ENCODE data around the gene FNBP1L.

Gene FNBP1L

DNA sequence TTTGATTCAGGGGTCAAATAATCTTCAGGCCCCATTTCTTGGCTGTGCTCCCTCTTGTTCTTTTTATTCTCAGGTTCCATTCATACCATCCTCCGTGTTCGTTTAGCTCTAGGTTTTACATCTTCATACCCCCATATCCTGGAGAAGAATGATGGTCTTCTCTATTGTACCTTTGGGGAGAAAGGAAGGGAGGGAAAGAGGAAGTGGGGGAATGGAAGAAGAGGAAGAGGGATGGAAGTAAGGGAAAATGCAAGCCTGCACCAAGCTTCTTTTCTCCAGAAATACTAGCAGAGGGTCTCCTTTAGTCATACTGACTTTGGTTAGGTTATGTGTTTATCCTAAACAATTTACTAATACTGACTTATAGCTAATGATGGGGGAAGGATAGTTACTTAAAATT lies 52.4 kb downstream of the FNBP1L start:
- H3K4me3 ChIP-seq: no peak overlapping the region
- peaks cover 33% of the 10 kb centered on the region for H3K36me3 ChIP-seq (ENCODE audit: insufficient read depth, low read length)
- no peak overlapping the region for H3K9ac ChIP-seq (ENCODE audit: insufficient read length)
- DNase-seq (ENCODE audit: low read depth, low spot score): no peak
- no peaks in the 10 kb centered on the region for H3K9me3 ChIP-seq (ENCODE audit: low read depth, low read length)
- no peak for TF ChIP-seq FOXP2 (optimal IDR thresholded peaks at IDR 0.05; ENCODE audit: control extremely low read depth, extremely low read length, insufficient read depth)
- TF ChIP-seq EZH2 (IDR thresholded peaks at IDR 0.05): no peak
- no peak for TF ChIP-seq POLR2AphosphoS5 (IDR thresholded peaks at IDR 0.05; ENCODE audit: borderline replicate concordance, low read depth, low read length)
- no peak overlapping the region for H3K27ac ChIP-seq

DNA sequence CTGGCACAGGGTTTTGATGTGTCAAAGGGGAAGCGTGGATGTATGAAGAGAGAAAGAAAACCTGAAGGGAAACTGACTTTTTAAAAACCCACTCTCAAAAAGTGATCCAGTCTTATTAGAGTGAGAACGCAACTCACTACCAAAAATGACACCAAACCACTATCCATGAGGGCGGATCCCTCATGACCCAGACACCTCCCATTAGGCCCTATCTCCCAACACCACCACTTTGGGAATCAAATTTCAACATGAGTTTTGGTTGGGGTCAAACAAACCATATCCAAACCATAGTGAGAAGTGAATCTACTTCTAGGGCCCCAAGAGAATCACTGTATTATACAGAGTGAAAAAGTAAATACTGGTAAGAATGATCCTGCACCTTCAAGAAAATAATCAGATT lies 53.5 kb downstream of the FNBP1L start:
- H3K36me3 ChIP-seq (ENCODE audit: insufficient read depth, low read length): peaks cover 30% of the 10 kb centered on the region
- no peak for TF ChIP-seq POLR2AphosphoS5 (IDR thresholded peaks at IDR 0.05; ENCODE audit: borderline replicate concordance, low read depth, low read length)
- H3K27ac ChIP-seq: 0 out of 2 replicates have a peak overlapping the region, but pooled peaks have one; percentile 27

GRCh38 chr1:93501829-93502369 lies 54.0 kb downstream of the FNBP1L start:
- TF ChIP-seq POLR2AphosphoS5 (IDR thresholded peaks at IDR 0.05; ENCODE audit: borderline replicate concordance, low read depth, low read length): no peak
- TF ChIP-seq FOXP2 (optimal IDR thresholded peaks at IDR 0.05; ENCODE audit: control extremely low read depth, extremely low read length, insufficient read depth): no peak
- no peak for TF ChIP-seq EZH2 (IDR thresholded peaks at IDR 0.05)
- DNase-seq (ENCODE audit: low read depth, low spot score): no peak
- H3K9ac ChIP-seq (ENCODE audit: insufficient read length): no peak overlapping the region
- 0 out of 2 replicates have a peak overlapping the region, but pooled peaks have one; percentile 27 for H3K27ac ChIP-seq
- no peaks in the 10 kb centered on the region for H3K9me3 ChIP-seq (ENCODE audit: low read depth, low read length)
- peaks cover 30% of the 10 kb centered on the region for H3K36me3 ChIP-seq (ENCODE audit: insufficient read depth, low read length)
- H3K4me3 ChIP-seq: no peak overlapping the region

More for the DNA sequence above, 53.5 kb downstream of the FNBP1L start:
- Histone ChIP-seq H3K4me3 (no peak overlapping the region), H3K9me3 (ENCODE audit: low read depth, low read length) (no peaks in the 10 kb centered on the region), H3K9ac (ENCODE audit: insufficient read length) (no peak overlapping the region)
- no peak for DNase-seq (ENCODE audit: low read depth, low spot score)

DNA sequence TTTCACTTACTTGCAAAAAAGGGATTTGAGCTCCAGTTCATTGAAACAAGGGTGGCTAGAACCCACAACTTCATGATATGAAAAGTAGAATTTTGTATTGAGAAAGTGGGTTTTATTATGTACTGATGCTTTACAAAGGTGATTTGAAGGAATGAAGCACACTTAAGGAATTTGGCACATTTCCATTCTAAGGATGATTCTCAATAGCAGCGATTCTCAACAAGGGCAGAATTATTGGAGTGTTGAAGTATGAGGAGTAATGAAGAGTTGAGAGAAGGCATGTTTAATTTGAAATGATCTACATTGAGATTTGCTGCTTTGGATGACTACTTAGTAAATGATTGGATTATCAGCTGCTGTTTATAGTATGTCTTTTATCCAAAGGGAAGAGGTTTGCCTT lies 54.7 kb downstream of the FNBP1L start:
- H3K9ac ChIP-seq (ENCODE audit: insufficient read length): no peak overlapping the region
- no peak overlapping the region for H3K27ac ChIP-seq
- H3K36me3 ChIP-seq (ENCODE audit: insufficient read depth, low read length): peaks cover 33% of the 10 kb centered on the region
- no peak for TF ChIP-seq POLR2AphosphoS5 (IDR thresholded peaks at IDR 0.05; ENCODE audit: borderline replicate concordance, low read depth, low read length)
- TF ChIP-seq FOXP2 (optimal IDR thresholded peaks at IDR 0.05; ENCODE audit: control extremely low read depth, extremely low read length, insufficient read depth): no peak
- no peak for TF ChIP-seq EZH2 (IDR thresholded peaks at IDR 0.05)
- no peak for DNase-seq (ENCODE audit: low read depth, low spot score)
- H3K4me3 ChIP-seq: no peak overlapping the region
- no peaks in the 10 kb centered on the region for H3K9me3 ChIP-seq (ENCODE audit: low read depth, low read length)

GRCh38 chr1:93503163-93503562 lies 55.2 kb downstream of the FNBP1L start:
- Histone ChIP-seq H3K9me3 (ENCODE audit: low read depth, low read length) (no peaks in the 10 kb centered on the region; the same call in 1 of the 2 replicates), H3K27ac (no peak overlapping the region), H3K36me3 (ENCODE audit: insufficient read depth, low read length) (peaks cover 37% of the 10 kb centered on the region), H3K9ac (ENCODE audit: insufficient read length) (no peak overlapping the region), H3K4me3 (no peak overlapping the region)
- DNase-seq (ENCODE audit: low read depth, low spot score): no peak
- TF ChIP-seq EZH2 (IDR thresholded peaks at IDR 0.05): no peak
- TF ChIP-seq POLR2AphosphoS5 (IDR thresholded peaks at IDR 0.05; ENCODE audit: borderline replicate concordance, low read depth, low read length): no peak
- TF ChIP-seq FOXP2 (optimal IDR thresholded peaks at IDR 0.05; ENCODE audit: control extremely low read depth, extremely low read length, insufficient read depth): no peak

DNA sequence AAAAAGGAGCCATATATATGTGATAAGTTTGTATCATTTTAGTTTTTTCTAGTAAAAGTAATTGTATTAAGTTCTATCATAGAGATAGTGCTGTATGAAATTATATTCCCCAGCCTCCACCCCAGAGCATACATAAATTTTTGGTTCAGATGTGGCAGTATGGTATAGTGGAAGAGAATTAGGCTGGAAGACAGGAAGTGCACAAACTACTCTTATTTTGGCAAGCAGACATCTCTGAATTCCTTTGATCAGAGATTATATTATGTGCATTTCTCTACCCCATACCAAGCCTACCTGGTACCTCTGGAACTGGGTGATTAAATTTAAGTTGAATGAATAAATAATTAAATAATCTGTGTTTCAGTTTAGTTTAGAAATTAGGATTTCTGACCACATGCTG lies 55.9 kb downstream of the FNBP1L start:
- Histone ChIP-seq H3K9me3 (ENCODE audit: low read depth, low read length) (no peaks in the 10 kb centered on the region; the same call in 1 of the 2 replicates), H3K36me3 (ENCODE audit: insufficient read depth, low read length) (peaks cover 40% of the 10 kb centered on the region), H3K27ac (no peak overlapping the region), H3K9ac (ENCODE audit: insufficient read length) (no peak overlapping the region), H3K4me3 (no peak overlapping the region)
- TF ChIP-seq POLR2AphosphoS5 (IDR thresholded peaks at IDR 0.05; ENCODE audit: borderline replicate concordance, low read depth, low read length) (no peak), EZH2 (IDR thresholded peaks at IDR 0.05) (no peak), FOXP2 (optimal IDR thresholded peaks at IDR 0.05; ENCODE audit: control extremely low read depth, extremely low read length, insufficient read depth) (no peak)
- DNase-seq (ENCODE audit: low read depth, low spot score): no peak

GRCh38 chr1:93504247-93505033 lies 56.5 kb downstream of the FNBP1L start:
- H3K36me3 ChIP-seq (ENCODE audit: insufficient read depth, low read length): peaks cover 40% of the 10 kb centered on the region
- no peak for DNase-seq (ENCODE audit: low read depth, low spot score)
- no peak overlapping the region for H3K4me3 ChIP-seq
- H3K9ac ChIP-seq (ENCODE audit: insufficient read length): no peak overlapping the region
- H3K27ac ChIP-seq: no peak overlapping the region
- H3K9me3 ChIP-seq (ENCODE audit: low read depth, low read length): no peaks in the 10 kb centered on the region; the same call in 1 of the 2 replicates
- no peak for TF ChIP-seq FOXP2 (optimal IDR thresholded peaks at IDR 0.05; ENCODE audit: control extremely low read depth, extremely low read length, insufficient read depth)
- TF ChIP-seq EZH2 (IDR thresholded peaks at IDR 0.05): no peak
- TF ChIP-seq POLR2AphosphoS5 (IDR thresholded peaks at IDR 0.05; ENCODE audit: borderline replicate concordance, low read depth, low read length): no peak

GRCh38 chr1:93506126-93506525 lies 58.2 kb downstream of the FNBP1L start:
- no peak for TF ChIP-seq POLR2AphosphoS5 (IDR thresholded peaks at IDR 0.05; ENCODE audit: borderline replicate concordance, low read depth, low read length)
- TF ChIP-seq EZH2 (IDR thresholded peaks at IDR 0.05): no peak
- no peak for TF ChIP-seq FOXP2 (optimal IDR thresholded peaks at IDR 0.05; ENCODE audit: control extremely low read depth, extremely low read length, insufficient read depth)
- DNase-seq (ENCODE audit: low read depth, low spot score): no peak
- Histone ChIP-seq H3K4me3 (no peak overlapping the region), H3K9ac (ENCODE audit: insufficient read length) (no peak overlapping the region), H3K27ac (no peak overlapping the region), H3K9me3 (ENCODE audit: low read depth, low read length) (no peaks in the 10 kb centered on the region; the same call in 1 of the 2 replicates), H3K36me3 (ENCODE audit: insufficient read depth, low read length) (peaks cover 40% of the 10 kb centered on the region)

All from SK-N-MC (cell line).